HepG2 (cell line): ENCODE measurements around the gene LDHAL6B. TPM values are rescaled to one million over a fixed set of nuclear protein-coding genes. Genes with fewer than 3 reads are reported as not detected.

Experiments used
- ARNT2 ChIP-seq: sonication (generic); formaldehyde crosslinking; IDR thresholded peaks from 2 replicates; pipeline ENCODE4 v1.8.0; 2022; ENCODE audit warnings: mild to moderate bottlenecking, low read depth, missing genetic modification reagents, moderate library complexity
- DNMT1 ChIP-seq: sonication (generic); formaldehyde crosslinking; IDR thresholded peaks from 2 replicates; pipeline ENCODE4 v1.5.1; 2020; ENCODE audit warnings: mild to moderate bottlenecking, missing genetic modification reagents
- MAF1 ChIP-seq: sonication (generic); formaldehyde crosslinking; IDR thresholded peaks from 2 replicates; pipeline ENCODE4 v1.5.0; 2020; ENCODE audit warnings: missing genetic modification reagents, borderline replicate concordance
- NFE2L2 ChIP-seq: fragments of 150-350 bp; IDR thresholded peaks from 2 replicates; pipeline ENCODE4 v1.6.1; 2014; ENCODE audit warnings: low read length
- NFIB ChIP-seq: sonication (generic); formaldehyde crosslinking; IDR thresholded peaks from 2 replicates; pipeline ENCODE4 v1.9.0; 2021; ENCODE audit warnings: missing genetic modification reagents, mild to moderate bottlenecking, borderline replicate concordance
- NFIC ChIP-seq: IDR thresholded peaks from 2 replicates; pipeline ENCODE4 v1.6.1; 2012; ENCODE audit warnings: mild to moderate bottlenecking, low read length, inconsistent platforms
- PCBP1 ChIP-seq: fragments of 200-400 bp; formaldehyde crosslinking; IDR thresholded peaks from 2 replicates; pipeline ENCODE4 v1.6.1; 2017; ENCODE audit warnings: mild to moderate bottlenecking, low read depth, low read length, borderline replicate concordance
- SP1 ChIP-seq, 2 experiments: fragments of 450-650 bp in 1 of 2; sonication (generic) in 1 of 2; formaldehyde crosslinking in 1 of 2; IDR thresholded peaks; 2 replicates each; pipeline versions ENCODE4 v1.4.0 to v1.6.1; 2016 to 2020; ENCODE audit warnings: missing genetic modification reagents in 1 of 2
- ZMYM3 ChIP-seq: sonication (generic); formaldehyde crosslinking; IDR thresholded peaks from 2 replicates; pipeline ENCODE4 v1.5.1; 2020; ENCODE audit warnings: mild to moderate bottlenecking, missing genetic modification reagents
- ZNF354B ChIP-seq: sonication (generic); formaldehyde crosslinking; IDR thresholded peaks from 2 replicates; pipeline ENCODE4 v1.8.0; 2022; ENCODE audit warnings: mild to moderate bottlenecking, missing genetic modification reagents
- ZNF619 ChIP-seq: sonication (generic); formaldehyde crosslinking; IDR thresholded peaks from 2 replicates; pipeline ENCODE4 v1.4.0; 2020; ENCODE audit warnings: mild to moderate bottlenecking, missing genetic modification reagents
- polyA plus RNA-seq, 8 experiments: library from polyadenylated mRNA; depleted of rRNA in 3 of 8; stranded (reverse) in 7 of 8; unstranded in 1 of 8; fragments of >200 nt; fragmentation: Illumina TruSeq in 4 of 8; extraction: Trizol in 4 of 8; gene quantifications; 2 replicates each; pipeline versions ENCODE4 v1.2.1 to v1.2.3, GENCODE V29; 2011 to 2016; ENCODE audit warnings: low read depth in 4 of 8, missing spikeins in 1 of 8, mixed read lengths in 1 of 8; ENCODE audit not compliant: insufficient read depth in 1 of 8
- total RNA-seq, 5 experiments: library from RNA; depleted of rRNA; stranded (reverse); fragments of >200 nt; fragmentation: Illumina TruSeq; extraction: Trizol; gene quantifications; 2 replicates each; pipeline ENCODE4 v1.2.3, GENCODE V29; 2016; ENCODE audit warnings: low read depth in 1 of 5
- TF ChIP-seq, protein P1 (sequence below): sonication (generic); formaldehyde crosslinking; IDR thresholded peaks from 2 replicates; pipeline ENCODE4 v1.8.1; 2023; ENCODE audit warnings: missing genetic modification reagents, inconsistent platforms, borderline replicate concordance
- TF ChIP-seq, protein P2 (sequence below): sonication (generic); formaldehyde crosslinking; IDR thresholded peaks from 2 replicates; pipeline ENCODE4 v1.4.0; 2020; ENCODE audit warnings: mild to moderate bottlenecking, missing genetic modification reagents
- TF ChIP-seq, protein P3 (sequence below): sonication (generic); formaldehyde crosslinking; IDR thresholded peaks from 2 replicates; pipeline ENCODE4 v1.4.0; 2020; ENCODE audit warnings: missing genetic modification reagents, borderline replicate concordance

LDHAL6B gene
- total and polyA plus RNA-seq, 2 of the 13 experiments (the other 11 are each of a cell fraction or from before 2014, with no cell fraction given) = not detected

DNA sequence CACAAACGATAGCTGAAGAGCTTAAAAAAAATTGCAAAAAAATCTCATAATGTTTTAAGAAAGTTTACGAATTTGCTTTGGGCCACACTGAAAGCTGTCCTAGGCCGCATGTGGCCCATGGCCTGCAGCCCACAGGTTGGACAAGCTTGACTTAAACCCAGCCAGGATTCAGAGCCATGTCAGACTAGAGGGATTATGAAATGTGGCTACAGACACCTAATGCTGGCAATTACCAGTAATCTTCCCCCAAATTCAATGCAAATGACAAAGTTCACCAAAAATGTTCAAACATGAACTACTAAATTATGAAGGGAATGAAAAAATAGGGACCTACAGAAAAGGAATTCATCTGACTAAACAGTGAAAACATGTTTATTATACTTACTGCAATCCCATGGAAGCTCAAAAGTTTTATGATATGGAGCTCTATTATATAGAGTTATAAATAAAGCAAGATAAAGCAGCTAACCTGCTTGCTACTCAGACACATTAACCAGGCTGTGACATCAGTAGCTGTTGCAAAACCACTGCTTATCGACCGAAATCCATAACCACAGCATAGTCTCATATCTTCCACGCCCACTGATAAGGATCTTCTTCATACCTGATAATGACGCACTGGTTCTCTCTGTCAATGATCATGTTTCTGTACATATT is 49.2 kb downstream of the LDHAL6B start (continued):
- TF ChIP-seq MAF1 = no peak
- no peak for TF ChIP-seq PCBP1
- TF ChIP-seq, protein P1, sequence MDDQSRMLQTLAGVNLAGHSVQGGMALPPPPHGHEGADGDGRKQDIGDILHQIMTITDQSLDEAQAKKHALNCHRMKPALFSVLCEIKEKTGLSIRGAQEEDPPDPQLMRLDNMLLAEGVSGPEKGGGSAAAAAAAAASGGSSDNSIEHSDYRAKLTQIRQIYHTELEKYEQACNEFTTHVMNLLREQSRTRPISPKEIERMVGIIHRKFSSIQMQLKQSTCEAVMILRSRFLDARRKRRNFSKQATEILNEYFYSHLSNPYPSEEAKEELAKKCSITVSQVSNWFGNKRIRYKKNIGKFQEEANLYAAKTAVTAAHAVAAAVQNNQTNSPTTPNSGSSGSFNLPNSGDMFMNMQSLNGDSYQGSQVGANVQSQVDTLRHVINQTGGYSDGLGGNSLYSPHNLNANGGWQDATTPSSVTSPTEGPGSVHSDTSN (CRISPR knock-in tag) = no peak
- TF ChIP-seq NFE2L2 = no peak
- TF ChIP-seq ZNF619 (CRISPR knock-in tag) = no peak
- no peak for TF ChIP-seq NFIB (CRISPR knock-in tag)
- no peak for TF ChIP-seq ARNT2 (CRISPR knock-in tag)
- no peak for TF ChIP-seq ZNF354B (CRISPR knock-in tag)
- TF ChIP-seq, protein P2, sequence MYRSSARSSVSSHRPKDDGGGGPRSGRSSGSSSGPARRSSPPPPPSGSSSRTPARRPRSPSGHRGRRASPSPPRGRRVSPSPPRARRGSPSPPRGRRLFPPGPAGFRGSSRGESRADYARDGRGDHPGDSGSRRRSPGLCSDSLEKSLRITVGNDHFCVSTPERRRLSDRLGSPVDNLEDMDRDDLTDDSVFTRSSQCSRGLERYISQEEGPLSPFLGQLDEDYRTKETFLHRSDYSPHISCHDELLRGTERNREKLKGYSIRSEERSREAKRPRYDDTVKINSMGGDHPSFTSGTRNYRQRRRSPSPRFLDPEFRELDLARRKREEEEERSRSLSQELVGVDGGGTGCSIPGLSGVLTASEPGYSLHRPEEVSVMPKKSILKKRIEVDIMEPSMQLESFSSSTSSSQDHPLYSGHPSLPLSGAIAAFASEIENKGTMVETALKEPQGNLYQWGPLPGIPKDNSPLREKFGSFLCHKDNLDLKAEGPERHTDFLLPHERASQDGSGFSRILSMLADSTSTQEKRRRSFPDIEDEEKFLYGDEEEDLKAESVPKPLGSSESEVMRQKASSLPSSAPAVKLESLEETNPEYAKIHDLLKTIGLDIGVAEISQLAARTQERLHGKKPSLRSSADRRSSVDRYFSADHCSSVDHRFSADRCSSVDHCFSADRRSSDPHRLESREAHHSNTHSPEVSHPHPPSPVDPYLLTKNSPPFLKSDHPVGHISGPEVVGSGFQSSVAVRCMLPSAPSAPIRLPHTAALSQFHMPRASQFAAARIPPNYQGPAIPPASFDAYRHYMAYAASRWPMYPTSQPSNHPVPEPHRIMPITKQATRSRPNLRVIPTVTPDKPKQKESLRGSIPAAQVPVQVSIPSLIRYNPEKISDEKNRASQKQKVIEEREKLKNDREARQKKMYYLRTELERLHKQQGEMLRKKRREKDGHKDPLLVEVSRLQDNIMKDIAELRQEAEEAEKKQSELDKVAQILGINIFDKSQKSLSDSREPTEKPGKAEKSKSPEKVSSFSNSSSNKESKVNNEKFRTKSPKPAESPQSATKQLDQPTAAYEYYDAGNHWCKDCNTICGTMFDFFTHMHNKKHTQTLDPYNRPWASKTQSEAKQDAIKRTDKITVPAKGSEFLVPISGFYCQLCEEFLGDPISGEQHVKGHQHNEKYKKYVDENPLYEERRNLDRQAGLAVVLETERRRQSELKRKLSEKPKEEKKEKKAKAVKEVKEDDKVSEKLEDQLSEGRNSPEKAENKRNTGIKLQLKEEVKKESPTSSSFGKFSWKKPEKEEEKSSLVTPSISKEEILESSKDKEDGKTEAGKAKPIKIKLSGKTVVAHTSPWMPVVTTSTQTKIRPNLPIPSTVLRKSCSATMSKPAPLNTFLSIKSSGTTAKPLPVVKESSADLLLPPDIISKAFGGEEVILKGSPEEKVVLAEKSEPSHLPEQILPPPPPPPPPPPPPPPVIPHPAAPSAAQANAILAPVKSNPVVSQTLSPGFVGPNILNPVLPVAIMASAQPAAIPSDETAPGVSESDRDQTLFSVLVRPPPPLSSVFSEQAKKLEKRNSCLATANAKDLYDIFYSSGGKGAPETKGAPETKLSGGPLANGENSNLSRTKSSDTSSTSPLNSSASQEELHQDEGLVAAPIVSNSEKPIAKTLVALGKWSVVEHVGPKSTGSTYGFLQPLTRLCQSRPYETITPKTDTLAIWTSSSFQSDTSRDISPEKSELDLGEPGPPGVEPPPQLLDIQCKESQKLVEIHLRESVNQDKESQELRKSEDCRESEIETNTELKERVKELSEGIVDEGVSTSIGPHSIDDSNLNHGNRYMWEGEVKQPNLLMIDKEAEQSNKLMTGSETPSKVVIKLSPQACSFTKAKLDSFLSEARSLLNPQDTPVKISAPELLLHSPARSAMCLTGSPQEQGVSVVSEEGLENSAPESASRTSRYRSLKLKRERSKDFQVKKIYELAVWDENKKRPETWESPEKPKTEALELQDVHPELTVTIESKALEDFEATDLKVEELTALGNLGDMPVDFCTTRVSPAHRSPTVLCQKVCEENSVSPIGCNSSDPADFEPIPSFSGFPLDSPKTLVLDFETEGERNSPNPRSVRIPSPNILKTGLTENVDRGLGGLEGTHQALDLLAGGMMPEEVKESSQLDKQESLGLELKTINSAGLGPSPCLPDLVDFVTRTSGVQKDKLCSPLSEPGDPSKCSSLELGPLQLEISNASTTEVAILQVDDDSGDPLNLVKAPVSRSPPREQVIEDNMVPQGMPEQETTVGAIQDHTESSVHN (CRISPR knock-in tag) = no peak
- no peak for TF ChIP-seq ZMYM3
- no peak for TF ChIP-seq DNMT1 (CRISPR knock-in tag)
- TF ChIP-seq NFIC = no peak
- TF ChIP-seq, protein P3, sequence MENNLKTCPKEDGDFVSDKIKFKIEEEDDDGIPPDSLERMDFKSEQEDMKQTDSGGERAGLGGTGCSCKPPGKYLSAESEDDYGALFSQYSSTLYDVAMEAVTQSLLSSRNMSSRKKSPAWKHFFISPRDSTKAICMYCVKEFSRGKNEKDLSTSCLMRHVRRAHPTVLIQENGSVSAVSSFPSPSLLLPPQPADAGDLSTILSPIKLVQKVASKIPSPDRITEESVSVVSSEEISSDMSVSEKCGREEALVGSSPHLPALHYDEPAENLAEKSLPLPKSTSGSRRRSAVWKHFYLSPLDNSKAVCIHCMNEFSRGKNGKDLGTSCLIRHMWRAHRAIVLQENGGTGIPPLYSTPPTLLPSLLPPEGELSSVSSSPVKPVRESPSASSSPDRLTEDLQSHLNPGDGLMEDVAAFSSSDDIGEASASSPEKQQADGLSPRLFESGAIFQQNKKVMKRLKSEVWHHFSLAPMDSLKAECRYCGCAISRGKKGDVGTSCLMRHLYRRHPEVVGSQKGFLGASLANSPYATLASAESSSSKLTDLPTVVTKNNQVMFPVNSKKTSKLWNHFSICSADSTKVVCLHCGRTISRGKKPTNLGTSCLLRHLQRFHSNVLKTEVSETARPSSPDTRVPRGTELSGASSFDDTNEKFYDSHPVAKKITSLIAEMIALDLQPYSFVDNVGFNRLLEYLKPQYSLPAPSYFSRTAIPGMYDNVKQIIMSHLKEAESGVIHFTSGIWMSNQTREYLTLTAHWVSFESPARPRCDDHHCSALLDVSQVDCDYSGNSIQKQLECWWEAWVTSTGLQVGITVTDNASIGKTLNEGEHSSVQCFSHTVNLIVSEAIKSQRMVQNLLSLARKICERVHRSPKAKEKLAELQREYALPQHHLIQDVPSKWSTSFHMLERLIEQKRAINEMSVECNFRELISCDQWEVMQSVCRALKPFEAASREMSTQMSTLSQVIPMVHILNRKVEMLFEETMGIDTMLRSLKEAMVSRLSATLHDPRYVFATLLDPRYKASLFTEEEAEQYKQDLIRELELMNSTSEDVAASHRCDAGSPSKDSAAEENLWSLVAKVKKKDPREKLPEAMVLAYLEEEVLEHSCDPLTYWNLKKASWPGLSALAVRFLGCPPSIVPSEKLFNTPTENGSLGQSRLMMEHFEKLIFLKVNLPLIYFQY (CRISPR knock-in tag) = no peak
- TF ChIP-seq SP1 (IDR thresholded peaks at IDR 0.05) = no peak
- no peak for TF ChIP-seq SP1 (CRISPR knock-in tag; IDR thresholded peaks at IDR 0.05)
